ENCODE data around the gene BEND7. TPM values are rescaled to one million over a fixed set of nuclear protein-coding genes. Genes with fewer than 3 reads are reported as not detected.

Gene BEND7
- total RNA-seq, 4 donors from 2014 or later, result 14.7 to 27.4 (median 20.1) TPM

DNA sequence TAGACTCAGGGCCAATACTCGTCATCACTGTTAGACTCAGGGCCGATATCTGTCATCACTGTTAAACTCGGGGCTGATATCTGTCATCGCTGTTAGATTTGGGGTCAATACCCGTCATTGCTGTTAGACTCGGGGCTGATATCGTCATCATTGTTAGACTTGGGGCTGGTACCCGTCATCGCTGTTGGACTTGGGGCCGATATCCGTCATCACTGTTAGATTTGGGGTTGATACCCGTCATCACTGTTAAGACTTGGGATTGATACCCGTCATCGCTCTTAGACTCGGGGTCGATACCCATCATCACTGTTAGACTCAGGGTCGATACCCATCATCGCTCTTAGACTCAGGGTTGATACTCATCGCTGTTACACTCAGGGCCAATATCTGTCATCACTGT lies 56.5 kb downstream of the BEND7 start:
- TF ChIP-seq POLR2AphosphoS5 (IDR thresholded peaks at IDR 0.05), result no peak
- TF ChIP-seq, protein P1, sequence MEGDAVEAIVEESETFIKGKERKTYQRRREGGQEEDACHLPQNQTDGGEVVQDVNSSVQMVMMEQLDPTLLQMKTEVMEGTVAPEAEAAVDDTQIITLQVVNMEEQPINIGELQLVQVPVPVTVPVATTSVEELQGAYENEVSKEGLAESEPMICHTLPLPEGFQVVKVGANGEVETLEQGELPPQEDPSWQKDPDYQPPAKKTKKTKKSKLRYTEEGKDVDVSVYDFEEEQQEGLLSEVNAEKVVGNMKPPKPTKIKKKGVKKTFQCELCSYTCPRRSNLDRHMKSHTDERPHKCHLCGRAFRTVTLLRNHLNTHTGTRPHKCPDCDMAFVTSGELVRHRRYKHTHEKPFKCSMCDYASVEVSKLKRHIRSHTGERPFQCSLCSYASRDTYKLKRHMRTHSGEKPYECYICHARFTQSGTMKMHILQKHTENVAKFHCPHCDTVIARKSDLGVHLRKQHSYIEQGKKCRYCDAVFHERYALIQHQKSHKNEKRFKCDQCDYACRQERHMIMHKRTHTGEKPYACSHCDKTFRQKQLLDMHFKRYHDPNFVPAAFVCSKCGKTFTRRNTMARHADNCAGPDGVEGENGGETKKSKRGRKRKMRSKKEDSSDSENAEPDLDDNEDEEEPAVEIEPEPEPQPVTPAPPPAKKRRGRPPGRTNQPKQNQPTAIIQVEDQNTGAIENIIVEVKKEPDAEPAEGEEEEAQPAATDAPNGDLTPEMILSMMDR (IDR thresholded peaks at IDR 0.05), result no peak
- TF ChIP-seq EP300 (IDR thresholded peaks at IDR 0.05), result no peak
- TF ChIP-seq POLR2A (IDR thresholded peaks at IDR 0.05; ENCODE audit: low read depth), result no peak
- Histone ChIP-seq H3K27ac (replicated peaks in 1 of 4) (no peak overlapping the region), H3K4me3 (no peak overlapping the region), H3K9me3 (no peaks in the 10 kb centered on the region), H3K36me3 (peaks cover 0 to 33% (median 13%) of the 10 kb centered on the region in 4 donors), H3K4me1 (no peaks in the 10 kb centered on the region), H3K27me3 (no peaks in the 10 kb centered on the region)
- WGBS, result 93% methylated on average over 19 of the region's 19 CpGs
- DNase-seq (ENCODE audit: extremely low spot score), result no peak
- intact Hi-C loops (cut with DNase I), result no loop called here

DNA sequence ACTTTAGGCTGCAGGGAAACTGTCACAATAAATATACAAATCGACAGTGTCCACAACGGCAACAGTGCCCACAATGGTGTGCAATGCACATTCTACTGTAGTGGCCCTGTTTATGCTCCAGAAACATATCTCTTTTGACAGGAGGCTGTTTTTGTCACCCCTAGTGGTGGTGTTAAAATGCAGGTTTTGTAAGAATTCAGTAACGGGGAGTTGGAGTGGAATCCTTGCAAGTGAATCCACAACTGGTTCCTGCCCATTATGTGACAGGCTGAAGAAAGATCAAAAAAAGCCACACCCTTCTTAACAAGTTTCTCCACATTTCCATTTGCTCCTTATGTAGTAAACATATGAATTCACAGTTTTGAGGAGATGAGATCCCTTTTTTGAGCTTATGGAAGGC lies 58.5 kb downstream of the BEND7 start:
- no peaks in the 10 kb centered on the region for H3K27me3 ChIP-seq
- TF ChIP-seq, protein P1 (IDR thresholded peaks at IDR 0.05), result no peak
- no peak for TF ChIP-seq POLR2AphosphoS5 (IDR thresholded peaks at IDR 0.05)
- no peak for TF ChIP-seq POLR2A (IDR thresholded peaks at IDR 0.05; ENCODE audit: low read depth)
- no peak for TF ChIP-seq EP300 (IDR thresholded peaks at IDR 0.05)
- H3K36me3 ChIP-seq, result peaks cover 0 to 30% (median 13%) of the 10 kb centered on the region in 4 donors
- no peak for DNase-seq (ENCODE audit: extremely low spot score)
- H3K4me1 ChIP-seq, result no peaks in the 10 kb centered on the region
- 88% methylated on average over 3 of the region's 3 CpGs for WGBS
- intact Hi-C loops (cut with DNase I), result no loop called here
- H3K9me3 ChIP-seq, result no peaks in the 10 kb centered on the region
- no peak overlapping the region for H3K4me3 ChIP-seq
- H3K27ac ChIP-seq (replicated peaks in 1 of 4), result no peak overlapping the region

DNA sequence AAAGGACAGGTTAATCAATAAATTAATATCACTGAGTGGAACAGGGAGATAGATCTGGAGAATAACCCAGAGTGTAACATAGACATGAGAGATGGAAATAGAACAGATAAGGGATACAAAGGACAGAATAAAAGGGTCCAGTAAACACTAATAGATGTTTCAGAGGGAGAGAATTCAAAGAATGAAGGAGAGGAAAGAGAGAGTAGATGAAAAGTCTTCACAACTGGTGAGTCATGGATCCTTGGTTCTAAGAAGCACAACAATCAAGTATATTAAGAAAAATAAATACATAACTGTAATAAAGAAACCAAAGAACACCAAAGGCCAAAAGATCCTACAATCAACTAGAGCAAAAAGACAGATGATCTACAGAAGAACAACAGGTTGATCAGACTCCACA lies 66.3 kb downstream of the BEND7 start:
- no peaks in the 10 kb centered on the region for H3K9me3 ChIP-seq
- H3K4me3 ChIP-seq, result no peak overlapping the region
- intact Hi-C loops (cut with DNase I), result no loop called here
- TF ChIP-seq POLR2A (IDR thresholded peaks at IDR 0.05; ENCODE audit: low read depth) (no peak), EP300 (IDR thresholded peaks at IDR 0.05) (no peak), POLR2AphosphoS5 (IDR thresholded peaks at IDR 0.05) (no peak)
- TF ChIP-seq, protein P1 (IDR thresholded peaks at IDR 0.05), result no peak
- H3K36me3 ChIP-seq, result peaks cover 4 to 42% (median 21%) of the 10 kb centered on the region in 4 donors
- H3K27ac ChIP-seq (replicated peaks in 1 of 4), result no peak overlapping the region
- no peak for DNase-seq (ENCODE audit: extremely low spot score)
- no peaks in the 10 kb centered on the region for H3K4me1 ChIP-seq
- no peaks in the 10 kb centered on the region for H3K27me3 ChIP-seq

DNA sequence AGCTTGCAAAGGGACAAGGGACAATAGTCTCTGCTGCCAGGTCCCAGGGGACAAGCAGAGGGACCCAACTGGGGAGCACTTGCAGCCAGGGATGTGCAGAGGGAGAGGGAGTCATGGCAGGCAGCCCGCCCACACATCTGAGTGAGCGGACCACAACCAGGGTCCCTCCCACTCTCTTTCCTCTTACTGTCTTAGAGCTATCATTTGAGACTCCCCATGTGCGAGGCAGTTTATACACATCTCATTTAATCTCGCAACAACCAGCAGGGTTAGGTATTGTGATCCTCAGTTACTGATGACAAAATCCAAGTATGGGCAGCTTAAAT lies 70.2 kb downstream of the BEND7 start:
- no peaks in the 10 kb centered on the region for H3K4me1 ChIP-seq
- DNase-seq (ENCODE audit: extremely low spot score), result no peak
- WGBS, result 93% methylated on average over 4 of the region's 4 CpGs
- intact Hi-C loops (cut with DNase I), result no loop called here
- peaks cover 4 to 37% (median 16%) of the 10 kb centered on the region in 4 donors for H3K36me3 ChIP-seq
- no peak overlapping the region for H3K4me3 ChIP-seq
- TF ChIP-seq EP300 (IDR thresholded peaks at IDR 0.05), result no peak
- TF ChIP-seq POLR2AphosphoS5 (IDR thresholded peaks at IDR 0.05), result no peak
- no peak for TF ChIP-seq POLR2A (IDR thresholded peaks at IDR 0.05; ENCODE audit: low read depth)
- TF ChIP-seq, protein P1 (IDR thresholded peaks at IDR 0.05), result no peak
- no peaks in the 10 kb centered on the region for H3K27me3 ChIP-seq
- no peak overlapping the region for H3K27ac ChIP-seq (replicated peaks in 1 of 4)
- no peaks in the 10 kb centered on the region for H3K9me3 ChIP-seq

DNA sequence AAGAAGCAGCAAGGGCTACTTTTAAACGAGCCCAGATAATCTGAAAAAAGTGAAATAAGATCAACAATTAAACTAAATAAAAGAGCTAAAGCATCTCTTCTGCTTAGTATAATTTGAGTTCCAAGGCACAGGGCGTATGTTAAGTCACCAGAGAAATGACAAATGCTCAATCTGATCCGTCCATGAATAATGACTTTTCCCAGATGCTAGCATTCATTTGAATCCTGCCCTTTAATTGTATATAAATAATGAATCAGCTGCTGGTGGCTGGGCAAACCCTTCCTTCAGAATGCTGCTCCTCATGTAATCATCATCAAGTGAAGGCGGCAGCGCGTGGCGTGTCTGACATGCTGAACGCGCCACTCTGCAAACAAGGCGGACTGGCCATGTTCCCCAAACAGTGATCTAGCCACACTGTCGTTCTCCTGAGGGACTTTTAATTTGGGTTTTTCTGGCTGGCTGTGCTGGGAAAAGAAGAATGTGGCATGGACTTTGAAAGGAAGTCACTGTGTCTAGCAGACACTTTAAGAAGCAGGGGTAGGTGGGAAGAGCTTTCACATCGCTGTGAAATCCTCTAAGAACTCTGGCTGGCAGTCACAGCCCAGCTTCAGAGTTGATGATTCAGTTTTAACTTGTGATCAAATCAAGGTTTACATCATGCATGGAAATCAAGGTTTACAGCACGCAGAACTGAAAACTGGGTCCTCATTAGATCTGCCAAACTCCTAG lies 70.7 kb downstream of the BEND7 start:
- WGBS, result 88% methylated on average over 12 of the region's 13 CpGs
- Histone ChIP-seq H3K9me3 (no peaks in the 10 kb centered on the region), H3K27me3 (no peaks in the 10 kb centered on the region), H3K27ac (replicated peaks in 1 of 4) (no peak overlapping the region), H3K36me3 (peaks cover 4 to 34% (median 16%) of the 10 kb centered on the region in 4 donors), H3K4me3 (no peak overlapping the region), H3K4me1 (no peaks in the 10 kb centered on the region)
- intact Hi-C loops (cut with DNase I), result no loop called here
- TF ChIP-seq, protein P1 (IDR thresholded peaks at IDR 0.05), result no peak
- TF ChIP-seq POLR2AphosphoS5 (IDR thresholded peaks at IDR 0.05), result no peak
- TF ChIP-seq POLR2A (IDR thresholded peaks at IDR 0.05; ENCODE audit: low read depth), result no peak
- no peak for TF ChIP-seq EP300 (IDR thresholded peaks at IDR 0.05)
- no peak for DNase-seq (ENCODE audit: extremely low spot score)
